Esophagus squamous epithelium (tissue), 4 donors: ENCODE data around the gene FBRS.
A peak's percentile ranks its signal among the peaks of the same experiment; 100 is the strongest.

ENCODE experiments used
- POLR2A ChIP-seq, 4 donors: fragments of 450-650 bp; IDR thresholded peaks; one replicate each; pipeline ENCODE4 v1.6.1; 2017; ENCODE audit warnings: antibody characterized with exemption in 4 of 4, mild to moderate bottlenecking in 4 of 4, moderate library complexity in 3 of 4
- TF ChIP-seq, protein P1 (sequence below), 6 experiments: fragments of 450-650 bp in 4 of 6; fragments of 200-600 bp in 2 of 6; sonication (generic) in 2 of 6; IDR thresholded peaks; one replicate each; pipeline ENCODE4 v1.5.1; 2016 to 2019; ENCODE audit warnings: antibody characterized with exemption in 6 of 6, mild to moderate bottlenecking in 4 of 6, moderate library complexity in 4 of 6

DNA sequence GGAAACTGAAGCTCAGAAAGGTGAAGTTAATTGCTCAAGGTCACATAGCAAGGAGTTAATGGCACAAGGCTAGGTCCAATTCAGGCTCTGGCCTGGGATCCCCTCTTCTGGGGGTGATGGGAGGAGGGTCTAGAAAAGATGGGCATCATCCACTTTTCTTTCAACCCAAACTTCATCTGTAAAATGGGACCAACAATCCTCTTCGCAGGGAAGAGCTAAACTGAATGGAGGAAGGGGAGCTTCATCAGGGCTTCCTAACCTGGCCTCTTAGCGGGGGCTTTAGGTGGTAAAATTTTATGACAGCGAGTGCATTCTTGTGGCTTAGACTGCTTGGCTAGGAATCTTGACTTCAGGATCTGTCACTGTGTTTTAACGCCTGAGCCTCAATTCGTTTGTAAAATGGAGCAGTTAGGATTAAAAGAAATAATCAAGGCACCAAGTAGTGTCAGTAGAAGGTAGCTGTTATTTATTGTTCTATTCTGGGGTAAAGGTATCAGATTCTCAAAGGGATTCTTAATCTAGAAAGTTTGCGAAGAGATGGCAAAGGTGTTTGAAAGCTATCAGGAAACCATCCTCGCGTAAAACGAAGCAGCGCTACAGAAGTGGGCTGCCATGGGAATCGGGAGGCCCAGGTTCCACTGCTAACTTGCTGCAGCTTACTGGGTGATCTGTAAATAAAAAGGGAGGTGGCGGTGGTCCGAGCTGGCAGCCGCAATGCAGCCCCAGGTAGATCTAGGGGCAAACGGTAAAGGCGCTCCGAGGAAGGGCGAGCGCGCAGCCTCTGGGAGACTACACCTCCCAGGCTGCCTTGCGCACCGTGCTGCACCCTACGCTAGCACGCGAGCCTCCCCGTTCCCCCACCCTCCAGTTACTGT is 39.3 kb downstream of the FBRS start:
- TF ChIP-seq, protein P1, sequence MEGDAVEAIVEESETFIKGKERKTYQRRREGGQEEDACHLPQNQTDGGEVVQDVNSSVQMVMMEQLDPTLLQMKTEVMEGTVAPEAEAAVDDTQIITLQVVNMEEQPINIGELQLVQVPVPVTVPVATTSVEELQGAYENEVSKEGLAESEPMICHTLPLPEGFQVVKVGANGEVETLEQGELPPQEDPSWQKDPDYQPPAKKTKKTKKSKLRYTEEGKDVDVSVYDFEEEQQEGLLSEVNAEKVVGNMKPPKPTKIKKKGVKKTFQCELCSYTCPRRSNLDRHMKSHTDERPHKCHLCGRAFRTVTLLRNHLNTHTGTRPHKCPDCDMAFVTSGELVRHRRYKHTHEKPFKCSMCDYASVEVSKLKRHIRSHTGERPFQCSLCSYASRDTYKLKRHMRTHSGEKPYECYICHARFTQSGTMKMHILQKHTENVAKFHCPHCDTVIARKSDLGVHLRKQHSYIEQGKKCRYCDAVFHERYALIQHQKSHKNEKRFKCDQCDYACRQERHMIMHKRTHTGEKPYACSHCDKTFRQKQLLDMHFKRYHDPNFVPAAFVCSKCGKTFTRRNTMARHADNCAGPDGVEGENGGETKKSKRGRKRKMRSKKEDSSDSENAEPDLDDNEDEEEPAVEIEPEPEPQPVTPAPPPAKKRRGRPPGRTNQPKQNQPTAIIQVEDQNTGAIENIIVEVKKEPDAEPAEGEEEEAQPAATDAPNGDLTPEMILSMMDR (IDR thresholded peaks at IDR 0.05), result peak in 1 of 6 experiments; percentile 18
- no peak for TF ChIP-seq POLR2A (IDR thresholded peaks at IDR 0.05)
